Liver (tissue), 9 donors: Measurements from ENCODE around the gene CRHR2. TPM values are rescaled to one million over a fixed set of nuclear protein-coding genes. Genes with fewer than 3 reads are reported as not detected.

Experiments
- DNase-seq: peaks from one replicate; pipeline ENCODE4 v3.0.0-alpha.2; 2017; ENCODE audit warnings: low spot score
- H3K27ac ChIP-seq, 2 donors: one replicate each; pipeline ENCODE4 v1.7.0; 2013; ENCODE audit warnings: inconsistent platforms in 2 of 2, low read length in 2 of 2, control low read depth in 1 of 2, low read depth in 1 of 2, mild to moderate bottlenecking in 1 of 2
- H3K27me3 ChIP-seq, 4 donors: one replicate each; pipeline versions ENCODE4 v1.6.1 to v1.7.0; 2013; ENCODE audit warnings: low read length in 3 of 4, inconsistent platforms in 1 of 4, mild to moderate bottlenecking in 1 of 4, moderate library complexity in 1 of 4; ENCODE audit not compliant: control insufficient read depth in 4 of 4, insufficient read depth in 4 of 4
- H3K36me3 ChIP-seq, 4 donors: one replicate each; pipeline versions ENCODE4 v1.6.1 to v1.7.0; 2013; ENCODE audit warnings: low read length in 3 of 4, mild to moderate bottlenecking in 3 of 4, low read depth in 1 of 4, moderate library complexity in 1 of 4; ENCODE audit not compliant: control insufficient read depth in 4 of 4, insufficient read depth in 3 of 4
- H3K4me1 ChIP-seq, 4 donors: one replicate each; pipeline versions ENCODE4 v1.6.1 to v1.7.0; 2013; ENCODE audit warnings: low read length in 3 of 4, mild to moderate bottlenecking in 3 of 4, moderate library complexity in 1 of 4; ENCODE audit not compliant: control insufficient read depth in 4 of 4, insufficient read depth in 4 of 4
- H3K4me3 ChIP-seq, 3 donors: one replicate each; pipeline versions ENCODE4 v1.6.1 to v1.7.0; 2013; ENCODE audit warnings: low read length in 3 of 3, control low read depth in 1 of 3, low read depth in 1 of 3, mild to moderate bottlenecking in 1 of 3
- H3K9ac ChIP-seq, 2 donors: one replicate each; pipeline ENCODE4 v1.7.0; 2013; ENCODE audit warnings: low read length in 2 of 2, mild to moderate bottlenecking in 2 of 2, moderate library complexity in 2 of 2, control low read depth in 1 of 2, low read depth in 1 of 2
- H3K9me3 ChIP-seq, 4 donors: one replicate each; pipeline versions ENCODE4 v1.6.1 to v1.7.0; 2013; ENCODE audit warnings: low read length in 3 of 4; ENCODE audit not compliant: control insufficient read depth in 4 of 4
- CTCF ChIP-seq: fragments of 150-350 bp; IDR thresholded peaks from 2 replicates; pipeline ENCODE4 v1.5.1; 2017; ENCODE audit warnings: improper control_type of control experiment, low read depth, low read length; ENCODE audit not compliant: missing input control
- EGR1 ChIP-seq, 2 donors: IDR thresholded peaks; 2 replicates each; pipeline ENCODE4 v1.6.1; 2016 to 2018; ENCODE audit warnings: antibody characterized with exemption in 2 of 2, low read depth in 2 of 2
- FOXA1 ChIP-seq: IDR thresholded peaks from 2 replicates; pipeline ENCODE4 v1.6.1; 2016; ENCODE audit warnings: antibody characterized with exemption
- FOXA2 ChIP-seq: IDR thresholded peaks from 2 replicates; pipeline ENCODE4 v1.6.1; 2016; ENCODE audit warnings: antibody characterized with exemption
- GABPA ChIP-seq, 2 donors: IDR thresholded peaks in 1 of 2; conservative IDR thresholded peaks in 1 of 2; 2 replicates each; pipeline ENCODE4 v1.6.1; 2016; ENCODE audit warnings: antibody characterized with exemption in 2 of 2, mild to moderate bottlenecking in 1 of 2, moderate library complexity in 1 of 2
- HNF4A ChIP-seq, 2 donors: conservative IDR thresholded peaks; 2 replicates each; pipeline ENCODE4 v1.6.1; 2016; ENCODE audit warnings: antibody characterized with exemption in 2 of 2, mild to moderate bottlenecking in 2 of 2
- HNF4G ChIP-seq: IDR thresholded peaks from 2 replicates; pipeline ENCODE4 v1.6.1; 2016; ENCODE audit warnings: antibody characterized with exemption
- NR2F2 ChIP-seq: IDR thresholded peaks from 2 replicates; pipeline ENCODE4 v1.6.1; 2016; ENCODE audit warnings: antibody characterized with exemption
- RAD21 ChIP-seq, 2 donors: IDR thresholded peaks; 2 replicates each; pipeline ENCODE4 v1.6.1; 2016; ENCODE audit warnings: antibody characterized with exemption in 2 of 2, mild to moderate bottlenecking in 2 of 2
- REST ChIP-seq: IDR thresholded peaks from 2 replicates; pipeline ENCODE4 v1.6.1; 2016; ENCODE audit warnings: antibody characterized with exemption, mild to moderate bottlenecking
- RXRA ChIP-seq, 2 donors: IDR thresholded peaks; 2 replicates each; pipeline ENCODE4 v1.6.1; 2017 to 2018; ENCODE audit warnings: antibody characterized with exemption in 2 of 2, mild to moderate bottlenecking in 1 of 2
- SP1 ChIP-seq: IDR thresholded peaks from 2 replicates; pipeline ENCODE4 v1.6.1; 2018; ENCODE audit warnings: antibody characterized with exemption, mild to moderate bottlenecking
- TAF1 ChIP-seq: conservative IDR thresholded peaks from 2 replicates; pipeline ENCODE4 v1.6.1; 2016; ENCODE audit warnings: antibody characterized with exemption, mild to moderate bottlenecking
- YY1 ChIP-seq: IDR thresholded peaks from 2 replicates; pipeline ENCODE4 v1.6.1; 2016; ENCODE audit warnings: antibody characterized with exemption, mild to moderate bottlenecking
- ZBTB33 ChIP-seq: IDR thresholded peaks from 2 replicates; pipeline ENCODE4 v1.6.1; 2016; ENCODE audit warnings: antibody characterized with exemption
- WGBS: extraction: QIAGEN DNeasy Blood & Tissue Kit; methylation state at CpG from one replicate; pipeline ENCODE4 v1.1.7; 2013; 5-methylcytosine and 5-hydroxymethylcytosine counted together
- polyA plus RNA-seq, 2 donors: library from polyadenylated mRNA; stranded (reverse) in 1 of 2; unstranded in 1 of 2; fragments of 200-250 nt in 1 of 2; fragments of >200 nt in 1 of 2; fragmentation: Nextera tagmentation in 1 of 2; extraction: Ambion mirVana in 1 of 2; gene quantifications; one replicate each; pipeline versions ENCODE4 v1.2.1 to v1.2.3, GENCODE V29; 2013 to 2015
- total RNA-seq, 2 donors: library from RNA; depleted of rRNA; stranded (reverse); fragments of >200 nt; gene quantifications; one replicate each; pipeline ENCODE4 v1.2.3, GENCODE V29; 2014
- donor health status: healthy.
- donor health status: healthy.
- donor health status: healthy.
- donor health status: healthy.
- donor health status: healthy.

CRHR2 gene
- total and polyA plus RNA-seq, 4 donors = not detected

- 82% methylated on average over 4 of the region's 4 CpGs for WGBS
- Histone ChIP-seq H3K9me3 (no peaks in the 10 kb centered on the region), H3K4me3 (no peak overlapping the region), H3K4me1 (no peaks in the 10 kb centered on the region), H3K27me3 (no peaks in the 10 kb centered on the region), H3K36me3 (no peaks in the 10 kb centered on the region), H3K9ac (no peak overlapping the region), H3K27ac (no peak overlapping the region)
- TF ChIP-seq NR2F2 = no peak
- TF ChIP-seq GABPA (IDR thresholded peaks at IDR 0.05 in 1 of 2, conservative IDR thresholded peaks at IDR 0.05 in 1 of 2) = no peak
- TF ChIP-seq YY1 = no peak
- no peak for TF ChIP-seq FOXA2
- TF ChIP-seq RAD21 (IDR thresholded peaks at IDR 0.05) = no peak
- TF ChIP-seq ZBTB33 = no peak
- TF ChIP-seq EGR1 (IDR thresholded peaks at IDR 0.05; ENCODE audit: low read depth in 2 of 2) = no peak
- TF ChIP-seq TAF1 = no peak
- no peak for TF ChIP-seq HNF4A (conservative IDR thresholded peaks at IDR 0.05)
- no peak for TF ChIP-seq REST
- TF ChIP-seq HNF4G = no peak
- no peak for TF ChIP-seq CTCF
- TF ChIP-seq FOXA1 = no peak
- TF ChIP-seq SP1 = no peak
- no peak for DNase-seq
Measured at GRCh38 chr7:30708412-30708811, 26.2 kb upstream of the CRHR2 start.

GRCh38 chr7:30707391-30708357 is 25.4 kb upstream of the CRHR2 start:
- H3K27ac ChIP-seq = no peak overlapping the region
- H3K9ac ChIP-seq = no peak overlapping the region
- DNase-seq = no peak
- H3K4me1 ChIP-seq = no peaks in the 10 kb centered on the region
- 79% methylated on average over 16 of the region's 16 CpGs for WGBS
- TF ChIP-seq SP1 = no peak
- TF ChIP-seq RXRA (IDR thresholded peaks at IDR 0.05) = no peak
- TF ChIP-seq ZBTB33 = no peak
- H3K9me3 ChIP-seq = no peaks in the 10 kb centered on the region
- H3K36me3 ChIP-seq = no peaks in the 10 kb centered on the region
- H3K4me3 ChIP-seq = no peak overlapping the region
- no peaks in the 10 kb centered on the region for H3K27me3 ChIP-seq
